Measurements from ENCODE around the gene NPTXR. TPM values are rescaled to one million over a fixed set of nuclear protein-coding genes. Genes with fewer than 3 reads are reported as not detected.
A peak's percentile ranks its signal among the peaks of the same experiment; 100 is the strongest.

The NPTXR gene
- 1 to 10 TPM; 2.1 to 2.5 TPM for total RNA-seq
- polyA plus RNA-seq (2013, experiment 1 of 2): 3.2 TPM
- polyA plus RNA-seq (2013, experiment 2 of 2): 2.6 TPM
- long read RNA-seq, experiment 1: 0 reads
- long read RNA-seq, experiment 2, full-length matches to known transcripts: 2 of 7 reads
- long read RNA-seq, experiment 2, partial matches to known transcripts: 1 of 7 reads
- long read RNA-seq, experiment 2, other reads (novel, unspliced or antisense): 4 of 7 reads
- long read RNA-seq, experiment 3: 0 reads
- long read RNA-seq, experiment 4: 0 reads

DNA sequence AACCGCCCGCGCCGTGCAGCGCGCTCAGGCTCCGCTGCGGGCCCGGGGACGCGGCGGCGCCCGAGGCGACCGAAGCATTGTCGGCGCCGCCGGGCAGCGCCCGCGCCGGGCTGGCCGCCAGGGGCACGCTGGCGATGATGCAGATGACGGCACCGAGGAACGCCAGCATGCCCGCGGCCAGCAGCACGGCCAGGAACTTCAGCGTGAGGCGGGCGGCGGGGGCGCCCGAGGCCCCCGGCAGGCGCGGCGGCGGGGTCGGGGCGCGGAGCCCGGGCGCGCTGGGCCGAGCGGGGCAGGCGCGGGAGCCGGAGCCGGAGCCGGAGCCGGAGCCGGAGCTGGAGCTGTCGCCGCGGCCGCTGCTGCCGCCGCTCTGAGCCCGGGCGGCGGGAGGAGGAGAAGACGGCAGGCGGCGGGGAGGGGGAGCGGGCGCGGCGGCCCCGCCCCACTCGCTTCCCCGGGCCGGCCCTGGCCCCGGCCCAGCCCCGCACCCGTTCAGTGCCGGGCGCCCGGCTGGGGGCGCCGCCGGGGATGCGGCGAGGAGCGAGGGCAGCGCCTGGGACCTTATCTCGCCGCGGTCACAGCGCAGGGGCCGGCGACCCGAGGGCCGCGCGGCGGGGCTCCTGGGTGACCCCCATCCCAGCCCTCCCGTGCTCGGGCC is at the start of gene NPTXR:
Gene NPTXR (minus strand): TSS at position 372 of the 658 bp plus-strand sequence.
- H3K27me3 ChIP-seq (ENCODE audit: control insufficient read depth, insufficient read depth, low read length, poor library complexity, severe bottlenecking): peaks cover 61% of the 10 kb centered on the region
- DNase-seq: peak; percentile 83
- H3K9me3 Mint-ChIP-seq: no peaks in the 10 kb centered on the region
- H3K4me1 Mint-ChIP-seq: no peaks in the 10 kb centered on the region
- H3K4me3 ChIP-seq (ENCODE audit: low read length): peak within 1 kb of the TSS; percentile 49
- peaks cover 81% of the 10 kb centered on the region for H3K27me3 Mint-ChIP-seq (ENCODE audit: insufficient read depth)
- peak within 1 kb of the TSS; percentile 15 for H3K9ac ChIP-seq (ENCODE audit: extremely low read depth, low read length, poor library complexity, severe bottlenecking)
- H3K4me3 Mint-ChIP-seq: peak within 1 kb of the TSS; percentile 48
- no peaks in the 10 kb centered on the region for H3K36me3 Mint-ChIP-seq (ENCODE audit: low read depth)
- TF ChIP-seq, protein P1, sequence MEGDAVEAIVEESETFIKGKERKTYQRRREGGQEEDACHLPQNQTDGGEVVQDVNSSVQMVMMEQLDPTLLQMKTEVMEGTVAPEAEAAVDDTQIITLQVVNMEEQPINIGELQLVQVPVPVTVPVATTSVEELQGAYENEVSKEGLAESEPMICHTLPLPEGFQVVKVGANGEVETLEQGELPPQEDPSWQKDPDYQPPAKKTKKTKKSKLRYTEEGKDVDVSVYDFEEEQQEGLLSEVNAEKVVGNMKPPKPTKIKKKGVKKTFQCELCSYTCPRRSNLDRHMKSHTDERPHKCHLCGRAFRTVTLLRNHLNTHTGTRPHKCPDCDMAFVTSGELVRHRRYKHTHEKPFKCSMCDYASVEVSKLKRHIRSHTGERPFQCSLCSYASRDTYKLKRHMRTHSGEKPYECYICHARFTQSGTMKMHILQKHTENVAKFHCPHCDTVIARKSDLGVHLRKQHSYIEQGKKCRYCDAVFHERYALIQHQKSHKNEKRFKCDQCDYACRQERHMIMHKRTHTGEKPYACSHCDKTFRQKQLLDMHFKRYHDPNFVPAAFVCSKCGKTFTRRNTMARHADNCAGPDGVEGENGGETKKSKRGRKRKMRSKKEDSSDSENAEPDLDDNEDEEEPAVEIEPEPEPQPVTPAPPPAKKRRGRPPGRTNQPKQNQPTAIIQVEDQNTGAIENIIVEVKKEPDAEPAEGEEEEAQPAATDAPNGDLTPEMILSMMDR (conservative IDR thresholded peaks at IDR 0.05): no peak
- H3K27ac Mint-ChIP-seq: no peak within 1 kb of the TSS
- no peaks in the 10 kb centered on the region for H3K9me3 ChIP-seq (ENCODE audit: control insufficient read depth, low read length)
- H3K27ac ChIP-seq (ENCODE audit: low read depth, low read length): no peak within 1 kb of the TSS
- WGBS, 2 experiments (ENCODE audit: insufficient coverage in 1 of 2, insufficient read length in 1 of 2): 1% methylated on average over 18 to 105 of the region's 105 CpGs
- no peaks in the 10 kb centered on the region for H3K36me3 ChIP-seq (ENCODE audit: control insufficient read depth, insufficient read depth, low read length)
- H3K4me1 ChIP-seq (ENCODE audit: control insufficient read depth, insufficient read depth, low read length): no peaks in the 10 kb centered on the region

DNA sequence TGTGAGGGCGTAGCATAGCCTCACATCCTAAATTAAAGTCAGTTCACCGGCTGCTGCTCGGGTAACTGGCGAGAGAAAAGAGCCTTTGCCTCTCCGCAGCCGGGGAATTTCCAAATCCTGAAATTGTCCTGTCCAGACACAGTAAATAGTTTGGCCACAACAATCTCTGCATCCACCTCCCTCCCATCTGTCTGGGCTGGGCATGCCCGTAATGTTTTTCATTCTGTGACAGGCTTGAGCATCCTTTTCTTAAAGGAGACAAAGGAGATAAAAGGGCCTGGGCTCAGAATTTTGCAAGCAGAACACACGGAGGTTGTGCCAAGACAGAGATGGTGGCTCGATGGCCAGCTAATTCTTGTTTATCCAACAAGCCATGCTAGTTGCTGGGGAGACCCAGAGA is 47.4 kb upstream of the NPTXR start:
- DNase-seq: no peak
- H3K4me3 Mint-ChIP-seq: no peak overlapping the region
- H3K27ac Mint-ChIP-seq: no peak overlapping the region
- WGBS, 2 experiments (ENCODE audit: insufficient coverage in 1 of 2, insufficient read length in 1 of 2): 79 to 85% methylated on average over 4 to 9 of the region's 9 CpGs
- no peaks in the 10 kb centered on the region for H3K36me3 Mint-ChIP-seq (ENCODE audit: low read depth)
- no peaks in the 10 kb centered on the region for H3K9me3 Mint-ChIP-seq
- Histone ChIP-seq H3K4me3 (ENCODE audit: low read length) (no peak overlapping the region), H3K27ac (ENCODE audit: low read depth, low read length) (no peak overlapping the region), H3K9me3 (ENCODE audit: control insufficient read depth, low read length) (no peaks in the 10 kb centered on the region), H3K9ac (ENCODE audit: extremely low read depth, low read length, poor library complexity, severe bottlenecking) (no peak overlapping the region), H3K36me3 (ENCODE audit: control insufficient read depth, insufficient read depth, low read length) (no peaks in the 10 kb centered on the region), H3K27me3 (ENCODE audit: control insufficient read depth, insufficient read depth, low read length, poor library complexity, severe bottlenecking) (no peaks in the 10 kb centered on the region), H3K4me1 (ENCODE audit: control insufficient read depth, insufficient read depth, low read length) (no peaks in the 10 kb centered on the region)
- TF ChIP-seq, protein P1 (conservative IDR thresholded peaks at IDR 0.05): no peak
- peaks cover 4% of the 10 kb centered on the region for H3K27me3 Mint-ChIP-seq (ENCODE audit: insufficient read depth)
- H3K4me1 Mint-ChIP-seq: no peaks in the 10 kb centered on the region

DNA sequence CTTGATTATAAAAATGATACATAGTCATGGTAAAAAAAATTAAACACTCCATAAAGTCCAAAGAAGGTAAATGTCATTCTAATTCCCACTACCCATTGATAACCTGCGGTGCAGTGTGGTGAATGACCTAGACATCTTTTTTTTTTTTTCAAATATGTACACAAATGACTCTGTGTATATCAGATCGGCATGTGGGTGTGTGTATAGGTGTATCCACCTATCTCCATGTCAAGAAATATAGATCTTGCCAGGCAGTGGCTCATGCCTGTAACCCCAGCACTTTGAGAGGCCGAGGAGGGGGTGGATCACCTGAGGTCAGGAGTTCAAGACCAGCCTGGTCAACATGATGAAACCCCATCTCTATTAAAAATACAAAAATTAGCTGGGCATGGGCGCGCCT is 46.5 kb upstream of the NPTXR start:
- Mint-ChIP-seq H3K9me3 (no peaks in the 10 kb centered on the region), H3K27me3 (ENCODE audit: insufficient read depth) (peaks cover 4% of the 10 kb centered on the region), H3K27ac (no peak overlapping the region), H3K4me3 (no peak overlapping the region), H3K36me3 (ENCODE audit: low read depth) (no peaks in the 10 kb centered on the region), H3K4me1 (no peaks in the 10 kb centered on the region)
- DNase-seq: no peak
- Histone ChIP-seq H3K9ac (ENCODE audit: extremely low read depth, low read length, poor library complexity, severe bottlenecking) (no peak overlapping the region), H3K36me3 (ENCODE audit: control insufficient read depth, insufficient read depth, low read length) (no peaks in the 10 kb centered on the region), H3K4me3 (ENCODE audit: low read length) (no peak overlapping the region), H3K27ac (ENCODE audit: low read depth, low read length) (no peak overlapping the region), H3K9me3 (ENCODE audit: control insufficient read depth, low read length) (no peaks in the 10 kb centered on the region), H3K27me3 (ENCODE audit: control insufficient read depth, insufficient read depth, low read length, poor library complexity, severe bottlenecking) (no peaks in the 10 kb centered on the region), H3K4me1 (ENCODE audit: control insufficient read depth, insufficient read depth, low read length) (no peaks in the 10 kb centered on the region)
- WGBS, 2 experiments (ENCODE audit: insufficient coverage in 1 of 2, insufficient read length in 1 of 2): 78 to 100% methylated on average over 1 to 4 of the region's 5 CpGs
- TF ChIP-seq, protein P1 (conservative IDR thresholded peaks at IDR 0.05): no peak

Measured in endodermal cell (in vitro differentiated cells).